Measurements from ENCODE around the gene SCN4B. TPM values are rescaled to one million over a fixed set of nuclear protein-coding genes. Genes with fewer than 3 reads are reported as not detected.

SCN4B gene
- total RNA-seq, 2 experiments from 2014 or later, result 0.72 to 1.1 TPM

- no peaks in the 10 kb centered on the region for H3K4me1 Mint-ChIP-seq (ENCODE audit: low read depth)
- H3K27ac Mint-ChIP-seq, result no peak overlapping the region
- peaks cover 3% of the 10 kb centered on the region for H3K27me3 Mint-ChIP-seq
- no peak overlapping the region for H3K4me3 Mint-ChIP-seq
- POLR2A ChIA-PET, result interaction anchor here (1.2 to 1.4 kb wide), 2 partner anchors 9 to 44 kb away, joined by 3 to 5 read pairs; no protein-coding TSS in a partner anchor
- H3K9me3 Mint-ChIP-seq, result no peaks in the 10 kb centered on the region
- CTCF ChIA-PET, result interaction anchor here (1.9 kb wide), 1 partner anchor 8 kb away, joined by 5 read pairs; no protein-coding TSS in a partner anchor
- no peaks in the 10 kb centered on the region for H3K36me3 Mint-ChIP-seq (ENCODE audit: low read depth)
- no peak for TF ChIP-seq CTCF (IDR thresholded peaks at IDR 0.05)
- ATAC-seq, result no peak
- no peak for DNase-seq
- intact Hi-C loops (cut with micrococcal nuclease), result no loop called here
Observed at GRCh38 chr11:118164885-118165284, 12.3 kb upstream of the SCN4B start.

GRCh38 chr11:118163494-118163893, 10.9 kb upstream of the SCN4B start:
- no peak for TF ChIP-seq CTCF (IDR thresholded peaks at IDR 0.05)
- ChIA-PET CTCF (interaction anchor here (1.0 to 2.2 kb wide), 2 partner anchors 8 to 35 kb away, joined by 3 to 12 read pairs; no protein-coding TSS in a partner anchor), POLR2A (no interaction called here)
- no peaks in the 10 kb centered on the region for H3K9me3 Mint-ChIP-seq
- no peaks in the 10 kb centered on the region for H3K36me3 Mint-ChIP-seq (ENCODE audit: low read depth)
- intact Hi-C loops (cut with micrococcal nuclease), result no loop called here
- no peak for DNase-seq
- H3K4me3 Mint-ChIP-seq, result no peak overlapping the region
- no peak overlapping the region for H3K27ac Mint-ChIP-seq
- ATAC-seq, result no peak
- H3K4me1 Mint-ChIP-seq (ENCODE audit: low read depth), result no peaks in the 10 kb centered on the region
- H3K27me3 Mint-ChIP-seq, result peaks cover 11% of the 10 kb centered on the region

- no peak for ATAC-seq
- CTCF ChIA-PET, result interaction anchor here (1.0 to 2.2 kb wide), 3 partner anchors 9 to 36 kb away, joined by 3 to 12 read pairs (median 3); partner anchors contain the start of gene SCN4B
Observed at GRCh38 chr11:118162846-118163245, 10.2 kb upstream of the SCN4B start.

GRCh38 chr11:118161786-118162185, 9.2 kb upstream of the SCN4B start:
- Mint-ChIP-seq H3K36me3 (ENCODE audit: low read depth) (no peaks in the 10 kb centered on the region), H3K9me3 (no peaks in the 10 kb centered on the region), H3K27me3 (peaks cover 26% of the 10 kb centered on the region), H3K27ac (no peak overlapping the region), H3K4me1 (ENCODE audit: low read depth) (peaks cover 2% of the 10 kb centered on the region), H3K4me3 (no peak overlapping the region)
- ChIA-PET POLR2A (no interaction called here), CTCF (interaction anchor here (1.2 to 2.2 kb wide), 2 partner anchors 9 to 10 kb away, joined by 3 to 12 read pairs; partner anchors contain the start of gene SCN4B)
- ATAC-seq, result no peak
- no peak for DNase-seq
- intact Hi-C loops (cut with micrococcal nuclease), result no loop called here
- no peak for TF ChIP-seq CTCF (IDR thresholded peaks at IDR 0.05)

More at GRCh38 chr11:118162846-118163245, 10.2 kb upstream of the SCN4B start:
- POLR2A ChIA-PET, result no interaction called here
- no peak for DNase-seq
- Mint-ChIP-seq H3K36me3 (ENCODE audit: low read depth) (no peaks in the 10 kb centered on the region), H3K27me3 (peaks cover 15% of the 10 kb centered on the region), H3K4me3 (no peak overlapping the region), H3K27ac (no peak overlapping the region), H3K9me3 (no peaks in the 10 kb centered on the region), H3K4me1 (ENCODE audit: low read depth) (no peaks in the 10 kb centered on the region)
- intact Hi-C loops (cut with micrococcal nuclease), result no loop called here
- no peak for TF ChIP-seq CTCF (IDR thresholded peaks at IDR 0.05)

- Mint-ChIP-seq H3K9me3 (no peaks in the 10 kb centered on the region), H3K36me3 (ENCODE audit: low read depth) (no peaks in the 10 kb centered on the region), H3K4me1 (ENCODE audit: low read depth) (peaks cover 4% of the 10 kb centered on the region), H3K4me3 (no peak overlapping the region), H3K27ac (no peak overlapping the region), H3K27me3 (peaks cover 57% of the 10 kb centered on the region)
- no peak for DNase-seq
- intact Hi-C loops (cut with micrococcal nuclease), result no loop called here
- POLR2A ChIA-PET, result interaction anchor here (0.7 to 1.5 kb wide), 4 partner anchors 13 to 31 kb away, joined by 3 read pairs; no protein-coding TSS in a partner anchor
- CTCF ChIA-PET, result interaction anchor here (0.7 to 7.2 kb wide), 13 partner anchors 8 to 211 kb away, joined by 3 to 108 read pairs (median 3); no protein-coding TSS in a partner anchor
- ATAC-seq, result no peak
- no peak for TF ChIP-seq CTCF (IDR thresholded peaks at IDR 0.05)
Observed at GRCh38 chr11:118157186-118157895, 4.7 kb upstream of the SCN4B start.

Data from activated CD8-positive, alpha-beta T cell treated with anti-CD3 and anti-CD28 coated beads for 36 hours (primary cell).